Measurements from ENCODE around the gene CLEC18B.
A peak's percentile ranks its signal among the peaks of the same experiment; 100 is the strongest.
"Not testable (repeated sequence)": the region's sequence is repeated elsewhere in the genome, so short reads cannot be mapped to it uniquely, and the experiment has no call there.

Gene CLEC18B

DNA sequence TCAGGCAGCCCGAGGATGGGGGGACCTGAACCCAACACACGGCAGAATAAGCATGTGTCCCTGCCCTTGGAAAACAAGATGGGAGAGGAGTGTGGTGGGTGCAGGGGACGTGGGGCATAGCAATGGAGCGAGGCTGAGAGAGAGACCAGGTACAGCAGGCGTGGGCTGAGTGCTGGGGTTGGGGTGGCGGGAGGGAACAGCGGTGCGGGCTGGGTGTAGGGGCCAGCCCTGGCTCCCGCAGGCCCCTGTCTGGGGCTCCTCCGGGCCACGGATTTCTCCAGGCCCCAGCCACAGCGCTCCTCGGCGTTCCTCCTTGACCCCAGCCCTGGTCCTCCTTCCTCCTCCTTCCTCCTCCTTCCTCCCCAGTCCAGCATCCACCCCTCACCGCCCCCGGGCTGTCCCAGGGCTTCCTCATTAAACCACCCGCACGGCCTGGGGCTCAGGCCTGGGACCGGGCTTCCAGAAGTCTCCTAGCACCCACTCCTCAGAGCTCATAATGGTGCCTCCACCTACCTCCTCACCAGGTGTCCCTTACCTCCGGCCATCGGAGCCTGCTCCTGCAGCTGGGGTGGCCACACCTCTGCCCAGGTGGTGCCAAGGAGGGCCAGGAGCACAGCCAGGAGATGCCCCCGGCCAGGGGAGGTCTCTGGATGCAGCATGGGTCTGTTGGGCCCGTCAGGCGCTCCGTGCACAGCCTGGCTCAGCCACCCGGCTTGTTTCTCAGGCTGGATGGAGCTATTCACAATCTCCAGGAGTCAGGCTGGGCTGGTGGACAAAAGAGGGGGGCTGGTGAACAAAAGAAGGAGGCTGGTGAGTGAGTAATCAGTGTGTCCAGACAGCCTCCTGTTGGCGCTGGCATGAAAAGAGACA lies at the start of gene CLEC18B:
Gene CLEC18B, minus strand, starts transcription at position 867 of the 870 bp plus-strand sequence. Its CDS starts 208 bp downstream, at position 659.
- DNase-seq (ENCODE audit: low spot score), result not testable (repeated sequence)

DNA sequence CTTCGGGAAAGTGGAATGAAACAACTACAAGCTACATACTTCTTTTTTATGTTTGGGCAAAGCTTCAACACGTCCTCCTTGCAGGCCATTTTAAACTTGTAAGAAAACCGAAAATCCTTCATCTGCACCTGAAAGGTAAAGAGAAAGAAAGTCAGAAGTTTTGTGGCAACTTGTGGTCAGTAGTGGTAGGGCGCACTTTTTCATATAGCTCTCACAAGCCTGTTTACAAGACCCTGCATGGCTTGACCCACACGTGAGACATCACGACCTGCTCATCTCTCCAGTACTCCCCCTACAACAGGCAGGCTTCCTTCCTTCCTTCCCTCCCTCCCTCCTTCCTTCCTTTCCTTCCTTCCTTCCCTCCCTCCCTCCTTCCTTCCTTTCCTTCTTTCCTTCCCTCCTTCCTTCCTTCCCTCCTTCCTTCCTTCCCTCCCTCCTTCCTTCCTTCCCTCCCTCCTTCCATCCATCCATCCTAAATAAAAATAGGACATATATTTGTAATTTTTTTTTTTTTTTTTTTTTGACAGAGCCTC lies 48.7 kb upstream of the CLEC18B start:
- no peak for DNase-seq (ENCODE audit: low spot score)

- no peak for DNase-seq (ENCODE audit: low spot score)
Measured at GRCh38 chr16:74468807-74469525, 47.7 kb upstream of the CLEC18B start.

GRCh38 chr16:74466872-74467271 lies 45.6 kb upstream of the CLEC18B start:
- DNase-seq (ENCODE audit: low spot score), result no peak

GRCh38 chr16:74465851-74466685 lies 44.8 kb upstream of the CLEC18B start:
- DNase-seq (ENCODE audit: low spot score), result no peak

GRCh38 chr16:74465281-74465680 lies 44.0 kb upstream of the CLEC18B start:
- no peak for DNase-seq (ENCODE audit: low spot score)

DNA sequence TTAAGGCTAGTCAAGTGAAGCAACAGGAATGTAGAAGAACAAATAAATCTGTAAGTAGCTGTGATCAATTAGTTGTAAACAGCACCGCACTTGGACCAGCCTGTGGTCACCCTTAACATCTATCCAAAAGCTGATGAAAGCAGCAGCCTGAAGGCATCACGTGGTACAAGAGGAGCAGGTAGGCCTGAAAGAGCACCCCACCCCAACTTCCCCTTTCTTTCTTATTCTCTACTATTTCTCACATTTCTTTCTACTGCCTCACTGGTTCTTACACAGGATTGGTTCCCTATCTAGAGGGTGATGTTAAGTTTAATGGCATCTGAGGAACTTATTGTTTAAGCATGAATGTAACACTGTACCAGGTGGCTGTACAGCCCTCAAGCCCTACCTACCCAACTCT lies 42.6 kb upstream of the CLEC18B start:
- no peak for DNase-seq (ENCODE audit: low spot score)

DNA sequence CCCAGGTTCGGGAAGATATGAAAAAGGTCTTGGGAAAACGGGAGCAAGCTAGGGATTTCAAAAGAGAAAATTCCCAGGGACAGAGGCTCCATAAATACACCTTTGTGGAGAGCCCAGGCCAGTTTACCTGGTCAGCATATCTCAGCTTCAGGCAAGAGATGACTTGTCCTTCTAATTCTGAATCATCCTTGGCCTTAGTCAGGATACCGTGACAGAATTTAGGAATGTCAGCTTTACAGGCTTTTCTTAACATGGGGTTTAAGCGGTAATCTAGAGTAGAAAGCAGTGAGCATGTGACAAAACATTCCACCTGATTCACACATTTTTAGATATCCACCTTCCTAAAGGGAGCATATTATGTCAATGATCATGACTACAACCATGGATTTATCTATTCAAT lies 41.1 kb upstream of the CLEC18B start:
- no peak for DNase-seq (ENCODE audit: low spot score)

DNA sequence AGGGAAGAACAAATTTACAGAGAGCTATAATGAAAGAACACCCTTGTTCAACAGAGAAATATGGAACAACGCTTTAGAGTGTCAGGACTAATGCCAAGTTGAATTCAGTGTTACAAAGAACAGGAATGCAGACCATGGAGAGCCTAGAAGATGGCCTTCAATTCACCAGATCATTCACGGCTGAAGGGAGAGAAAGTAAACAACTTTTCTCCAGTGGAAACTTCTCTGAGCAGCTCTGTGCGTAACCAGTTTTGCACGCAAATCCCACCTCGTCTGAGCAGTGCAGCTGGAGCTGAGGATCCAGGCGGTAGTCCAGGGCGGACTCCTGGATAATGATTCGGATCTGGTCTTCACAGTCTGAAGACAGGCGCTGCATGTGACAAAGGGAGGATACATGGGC lies 40.5 kb upstream of the CLEC18B start:
- no peak for DNase-seq (ENCODE audit: low spot score)

DNA sequence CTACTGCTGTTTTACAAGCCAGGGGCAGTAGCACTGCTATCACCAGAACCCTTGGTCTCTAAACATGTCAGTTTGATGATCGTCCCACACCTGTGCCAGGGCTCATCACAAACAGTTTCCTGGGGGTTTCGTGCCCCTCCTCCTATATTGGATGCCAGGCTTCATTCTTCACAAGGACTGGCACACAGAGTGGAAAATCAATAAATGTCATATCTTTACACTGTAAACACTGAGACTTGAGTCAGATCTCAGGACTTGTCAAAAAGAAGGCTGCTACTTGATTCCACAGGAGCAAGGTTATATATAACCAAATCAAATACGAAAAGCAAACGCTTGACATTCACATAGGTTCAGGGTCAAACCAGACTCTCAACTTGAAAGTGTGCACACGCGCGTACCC lies 39.3 kb upstream of the CLEC18B start:
- DNase-seq (ENCODE audit: low spot score), result no peak

DNA sequence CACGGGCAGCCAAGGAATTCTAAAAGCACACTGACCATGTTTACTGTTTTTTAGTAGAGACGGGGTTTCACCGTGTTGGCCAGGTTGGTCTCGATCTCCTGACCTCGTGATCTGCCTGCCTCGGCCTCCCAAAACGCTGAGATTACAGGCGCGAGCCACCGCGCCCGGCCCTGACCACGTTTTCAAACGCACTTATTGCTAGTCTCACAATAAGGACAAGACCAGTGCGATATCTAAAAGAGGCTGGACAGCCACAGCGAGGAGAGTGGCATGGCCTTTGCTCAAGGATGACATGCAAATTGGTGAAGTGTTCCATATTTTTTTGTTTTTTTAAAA lies 35.0 kb upstream of the CLEC18B start:
- DNase-seq (ENCODE audit: low spot score), result no peak

DNA sequence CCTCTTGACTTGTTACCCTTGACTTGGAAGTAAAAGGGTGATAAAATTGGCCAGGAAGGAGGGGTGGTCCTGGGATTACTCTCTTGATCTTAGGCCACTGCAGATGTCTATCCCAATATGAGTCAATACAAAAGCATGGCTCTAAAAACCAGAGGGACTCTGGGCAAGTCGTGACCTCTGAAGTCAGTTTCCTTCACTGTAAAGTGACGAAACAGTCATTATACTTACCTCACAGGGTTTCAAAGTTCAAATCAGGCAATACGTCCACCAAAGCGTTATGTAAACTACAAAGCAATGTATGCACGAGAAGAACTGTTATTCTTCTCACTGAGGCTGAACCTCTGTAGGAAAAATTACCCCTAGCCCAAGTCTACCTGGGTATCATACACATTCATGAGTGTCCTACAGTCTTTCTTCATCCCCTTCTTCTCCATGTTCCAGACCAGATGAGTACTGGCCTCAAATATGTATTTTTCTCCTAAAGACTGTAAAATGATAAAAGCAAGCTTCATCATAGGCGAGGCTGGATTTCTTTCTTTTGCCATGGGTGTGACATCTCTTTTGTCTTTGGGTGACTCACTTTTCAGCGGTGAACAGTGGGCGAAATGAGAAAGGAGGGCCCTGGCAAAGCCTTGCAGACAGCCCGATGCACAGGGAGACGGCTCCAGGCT lies 34.5 kb upstream of the CLEC18B start:
- no peak for DNase-seq (ENCODE audit: low spot score)

- DNase-seq (ENCODE audit: low spot score), result no peak
Measured at GRCh38 chr16:74455213-74455612, 33.9 kb upstream of the CLEC18B start.

- DNase-seq (ENCODE audit: low spot score), result no peak
Measured at GRCh38 chr16:74451951-74452758, 30.9 kb upstream of the CLEC18B start.

DNA sequence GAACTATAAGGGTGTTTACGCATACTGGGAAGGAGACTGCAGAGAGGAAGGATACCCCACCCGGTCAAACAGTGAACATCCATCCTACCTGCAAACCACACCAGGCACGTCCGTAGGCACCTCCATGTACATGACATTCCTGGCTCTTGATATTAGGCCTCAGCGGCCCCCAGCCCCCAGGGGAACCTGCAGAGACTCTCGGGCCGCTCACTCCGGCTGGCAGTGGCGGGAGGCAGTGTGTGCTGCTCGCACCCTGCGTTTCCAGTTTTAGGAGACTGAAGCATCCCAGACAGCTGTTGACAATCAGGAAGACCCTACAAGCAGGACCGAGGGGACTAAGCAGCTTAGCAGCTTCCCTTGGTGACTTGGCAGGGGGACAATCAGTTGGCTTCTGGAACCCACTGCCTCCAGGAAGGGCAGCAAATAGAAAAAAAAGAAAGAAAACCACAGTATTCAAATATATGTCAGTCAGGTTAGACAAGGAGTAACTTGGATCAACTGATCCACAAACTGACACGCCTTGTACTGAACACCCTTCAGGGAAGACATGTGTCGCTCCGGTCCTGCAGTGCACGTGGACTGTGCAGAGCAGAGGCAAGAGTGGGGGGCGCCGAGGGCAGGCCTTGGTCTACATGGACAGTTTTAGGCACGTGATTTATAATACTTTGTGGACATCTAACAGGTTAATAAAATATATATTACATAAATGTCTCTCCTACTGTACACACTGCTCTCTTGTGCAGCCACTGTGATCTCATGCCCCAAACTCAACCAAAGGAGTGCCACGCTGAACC lies 29.9 kb upstream of the CLEC18B start:
- no peak for DNase-seq (ENCODE audit: low spot score)

DNA sequence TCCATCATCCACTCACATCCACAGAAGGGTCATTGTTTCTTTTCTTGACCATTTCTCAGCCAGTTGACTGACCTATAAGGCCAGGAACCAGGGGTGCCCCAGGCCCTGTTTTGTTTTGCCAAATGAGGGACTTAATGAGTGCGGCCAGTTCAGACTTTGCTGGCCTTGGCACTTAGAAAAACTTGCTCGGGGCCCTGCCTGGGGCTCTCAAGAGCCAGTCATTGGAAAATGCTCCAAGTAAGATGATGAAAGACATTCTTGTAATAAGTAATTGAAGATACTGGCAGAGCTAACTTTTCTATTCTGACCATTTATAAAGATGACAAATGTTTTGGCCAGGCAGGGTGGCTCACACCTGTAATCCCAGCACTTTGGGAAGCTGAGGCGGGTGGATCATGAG lies 29.0 kb upstream of the CLEC18B start:
- DNase-seq (ENCODE audit: low spot score), result no peak

DNA sequence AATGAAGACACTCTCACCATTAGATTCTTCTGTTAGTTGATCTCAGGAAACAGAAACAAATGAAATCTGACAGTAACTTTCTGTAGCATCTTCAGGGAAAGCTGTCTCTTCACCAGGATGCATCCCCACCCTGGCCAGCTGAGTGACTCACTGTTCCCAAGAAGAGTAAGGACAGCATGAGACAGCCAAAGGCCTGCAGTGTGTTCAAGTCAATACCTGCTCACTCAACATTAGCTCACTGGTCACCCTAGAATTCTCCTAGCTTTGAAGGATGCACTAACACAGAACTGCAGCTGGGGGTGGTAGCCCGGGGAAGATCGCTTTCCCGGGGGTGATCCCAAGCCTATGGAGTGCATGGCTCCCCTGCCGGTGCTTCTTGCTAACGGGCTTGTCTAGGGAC lies 28.2 kb upstream of the CLEC18B start:
- peak; percentile 78 for DNase-seq (ENCODE audit: low spot score)

GRCh38 chr16:74448990-74449389 lies 27.7 kb upstream of the CLEC18B start:
- DNase-seq (ENCODE audit: low spot score), result peak; percentile 95

GRCh38 chr16:74447578-74447977 lies 26.3 kb upstream of the CLEC18B start:
- no peak for DNase-seq (ENCODE audit: low spot score)

- DNase-seq (ENCODE audit: low spot score), result no peak
Measured at GRCh38 chr16:74446866-74447265, 25.6 kb upstream of the CLEC18B start.
